Dendritic cell treated with granulocyte-macrophage colony-stimulating factor and Interleukin-4, amounts not matched to agents 40 ng/mL and 50 ng/mL, for 4 days (primary cell): ENCODE data around the gene KCNN3.

Experiments used
- H3K27ac Mint-ChIP-seq: one replicate; pipeline ENCODE4 v1.8.0; 2022; ENCODE audit warnings: mild to moderate bottlenecking, mixed read lengths
- H3K27me3 Mint-ChIP-seq: one replicate; pipeline ENCODE4 v1.8.0; 2022; ENCODE audit warnings: mild to moderate bottlenecking, mixed read lengths
- H3K36me3 Mint-ChIP-seq: one replicate; pipeline ENCODE4 v1.8.0; 2022; ENCODE audit warnings: low read depth, mixed read lengths
- H3K4me1 Mint-ChIP-seq: one replicate; pipeline ENCODE4 v1.8.0; 2022; ENCODE audit warnings: low read depth, mixed read lengths
- H3K4me3 Mint-ChIP-seq: one replicate; pipeline ENCODE4 v1.8.0; 2022; ENCODE audit warnings: mild to moderate bottlenecking, moderate library complexity, mixed read lengths
- H3K9me3 Mint-ChIP-seq: one replicate; pipeline ENCODE4 v1.8.0; 2022; ENCODE audit warnings: mixed read lengths
- intact Hi-C: fragments of 100-400 bp; cut with micrococcal nuclease; formaldehyde crosslinking; loops from one replicate; pipeline ENCODE4 v1.15.0; 2022

Gene KCNN3

GRCh38 chr1:154729031-154729442 is 141.0 kb downstream of the KCNN3 start:
- Mint-ChIP-seq H3K36me3 (no peaks in the 10 kb centered on the region), H3K27me3 (peaks cover 50% of the 10 kb centered on the region), H3K4me1 (peaks cover 65% of the 10 kb centered on the region), H3K9me3 (no peaks in the 10 kb centered on the region), H3K27ac (peak overlapping the region; percentile 16), H3K4me3 (no peak overlapping the region)
- intact Hi-C loops, result no loop called here

DNA sequence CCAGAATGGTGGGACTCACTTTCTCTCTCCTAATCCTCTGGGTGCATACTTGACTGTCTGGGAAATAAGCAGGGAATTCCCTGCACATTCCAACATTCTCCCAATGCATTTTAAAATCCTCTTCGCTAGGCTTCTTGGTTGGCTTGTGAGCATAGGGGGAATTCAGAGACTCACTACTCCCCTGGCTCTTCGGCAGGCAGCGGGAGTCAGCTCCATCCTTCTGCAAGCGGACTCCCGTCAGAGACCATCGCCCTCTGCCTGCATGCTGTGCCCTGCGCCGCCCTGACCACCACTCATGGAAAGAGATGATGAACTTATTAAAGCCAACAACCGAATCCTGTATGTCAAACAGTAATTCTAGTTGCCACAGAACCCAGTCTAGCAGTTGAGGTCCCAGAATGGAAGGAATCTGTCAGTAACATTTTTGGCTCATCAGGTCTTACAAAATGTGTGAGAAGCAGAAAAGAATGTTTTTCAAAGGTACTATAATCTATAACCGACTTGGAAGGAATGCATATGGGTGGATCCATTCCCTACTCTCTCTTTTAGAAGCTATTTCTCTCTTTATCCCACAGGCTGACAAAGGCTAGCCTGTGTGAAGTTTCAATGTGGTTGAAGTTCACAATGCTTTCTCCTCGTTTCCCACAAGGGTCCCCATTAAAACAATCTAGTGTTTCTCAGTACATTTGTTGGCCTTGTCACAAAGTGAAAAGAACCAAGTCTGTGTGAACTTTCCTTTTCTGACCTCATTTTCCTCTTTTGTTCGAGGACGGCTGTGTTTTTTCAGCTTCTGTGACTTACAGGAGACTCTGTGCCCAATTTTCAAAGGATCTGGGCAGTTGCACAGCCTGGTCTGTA is 143.0 kb downstream of the KCNN3 start:
- H3K4me3 Mint-ChIP-seq, result no peak overlapping the region
- H3K36me3 Mint-ChIP-seq, result no peaks in the 10 kb centered on the region

GRCh38 chr1:154726443-154726842 is 143.6 kb downstream of the KCNN3 start:
- intact Hi-C loops, result no loop called here
- Mint-ChIP-seq H3K4me1 (peaks cover 68% of the 10 kb centered on the region), H3K27ac (peak overlapping the region; percentile 30), H3K36me3 (no peaks in the 10 kb centered on the region), H3K9me3 (no peaks in the 10 kb centered on the region), H3K27me3 (peaks cover 36% of the 10 kb centered on the region), H3K4me3 (no peak overlapping the region)

More for the DNA sequence above, 143.0 kb downstream of the KCNN3 start:
- H3K27me3 Mint-ChIP-seq, result peaks cover 41% of the 10 kb centered on the region
- H3K27ac Mint-ChIP-seq, result no peak overlapping the region
- intact Hi-C loops, result no loop called here
- peaks cover 62% of the 10 kb centered on the region for H3K4me1 Mint-ChIP-seq
- no peaks in the 10 kb centered on the region for H3K9me3 Mint-ChIP-seq

GRCh38 chr1:154725865-154726264 is 144.2 kb downstream of the KCNN3 start:
- no peak overlapping the region for H3K4me3 Mint-ChIP-seq
- no peaks in the 10 kb centered on the region for H3K9me3 Mint-ChIP-seq
- intact Hi-C loops, result no loop called here
- peaks cover 33% of the 10 kb centered on the region for H3K27me3 Mint-ChIP-seq
- peak overlapping the region; percentile 30 for H3K27ac Mint-ChIP-seq
- H3K36me3 Mint-ChIP-seq, result no peaks in the 10 kb centered on the region
- peaks cover 69% of the 10 kb centered on the region for H3K4me1 Mint-ChIP-seq

DNA sequence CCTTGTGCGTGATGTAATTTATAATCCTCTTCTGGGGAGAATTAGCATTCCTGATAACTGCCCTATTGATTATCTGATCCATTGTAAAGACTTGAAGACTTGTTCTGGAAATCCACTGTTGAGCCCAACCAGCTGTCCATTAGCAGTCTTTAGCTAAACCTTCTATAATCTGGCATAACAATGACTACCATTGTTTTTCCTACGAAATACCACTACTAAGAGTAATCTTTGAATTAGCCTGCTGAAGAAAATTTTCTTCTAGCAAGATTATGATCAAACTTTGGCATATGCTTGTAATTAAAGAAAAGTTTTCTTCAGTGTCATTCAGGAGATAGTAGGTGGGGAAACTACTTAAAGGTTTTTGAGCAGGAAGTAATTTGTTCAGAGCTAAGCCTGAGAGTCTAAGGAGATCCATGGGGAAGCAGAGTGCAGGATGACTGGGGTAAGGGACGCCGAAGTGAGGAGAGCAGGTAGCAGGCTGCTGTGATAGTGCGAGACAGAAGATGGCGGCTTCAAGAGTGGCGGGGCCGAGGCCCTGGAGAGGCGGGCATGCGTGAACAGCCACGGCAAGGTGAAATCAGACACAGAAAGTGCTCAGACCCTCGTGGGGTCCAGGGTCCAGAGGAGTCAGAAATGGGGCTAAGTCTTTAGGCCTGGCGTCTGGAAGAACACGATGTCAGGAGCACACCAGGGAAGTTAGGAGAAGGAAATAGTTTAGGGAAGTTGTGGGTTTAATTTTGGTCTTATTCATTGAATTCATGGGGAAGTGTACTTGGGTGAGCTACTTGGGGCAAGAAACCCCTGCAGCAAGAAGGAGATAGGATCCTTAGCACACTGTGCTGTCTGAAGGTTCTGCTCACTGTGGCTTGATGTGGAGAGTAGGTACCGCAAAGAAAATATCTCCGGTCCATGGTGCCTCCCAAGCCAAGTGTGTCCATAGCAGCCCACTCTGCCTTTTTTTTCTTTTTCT is 149.5 kb downstream of the KCNN3 start:
- peaks cover 65% of the 10 kb centered on the region for H3K4me1 Mint-ChIP-seq
- H3K27ac Mint-ChIP-seq, result peak overlapping the region; percentile 84
- peak overlapping the region; percentile 21 for H3K4me3 Mint-ChIP-seq
- no peaks in the 10 kb centered on the region for H3K36me3 Mint-ChIP-seq
- intact Hi-C loops, result no loop called here
- peaks cover 7% of the 10 kb centered on the region for H3K27me3 Mint-ChIP-seq
- no peaks in the 10 kb centered on the region for H3K9me3 Mint-ChIP-seq

DNA sequence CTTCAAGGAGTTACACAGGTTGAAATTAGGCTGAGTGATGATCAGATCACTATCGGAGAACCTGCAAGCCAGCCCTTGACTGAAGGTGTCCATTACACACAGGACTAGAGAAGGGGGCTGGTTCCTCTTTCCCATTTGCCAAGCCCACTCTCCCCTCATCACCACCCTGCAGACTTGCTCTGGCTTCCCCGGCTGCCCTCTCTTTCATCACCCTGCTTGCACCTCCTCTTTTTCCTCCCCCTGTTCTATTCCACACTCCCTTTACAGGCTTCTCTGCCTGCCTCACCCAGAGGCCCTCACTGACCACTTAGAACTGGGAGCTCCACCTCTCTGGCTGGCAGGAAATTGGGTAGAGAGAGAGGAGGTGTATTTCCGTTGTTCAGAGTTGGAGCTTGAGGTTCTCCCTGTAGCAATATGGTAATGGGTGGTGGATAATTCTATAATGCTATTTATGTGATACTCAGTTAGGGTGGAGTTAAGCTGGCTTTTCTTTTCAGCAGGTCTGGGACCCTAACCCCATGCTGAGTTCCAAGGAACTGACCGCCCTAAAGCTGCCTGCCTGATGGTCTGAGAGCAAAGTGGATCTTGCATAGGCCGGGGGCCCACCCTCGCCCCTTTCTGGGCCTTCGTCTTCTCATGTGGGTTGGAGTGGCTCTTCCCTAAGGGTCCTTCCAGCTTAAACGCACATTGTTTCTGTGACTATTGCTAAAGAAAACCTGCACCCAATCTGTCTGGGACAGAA is 150.3 kb downstream of the KCNN3 start:
- Mint-ChIP-seq H3K9me3 (no peaks in the 10 kb centered on the region), H3K27ac (peak overlapping the region; percentile 84), H3K4me3 (no peak overlapping the region), H3K4me1 (peaks cover 60% of the 10 kb centered on the region), H3K27me3 (peaks cover 7% of the 10 kb centered on the region), H3K36me3 (no peaks in the 10 kb centered on the region)
- intact Hi-C loops, result no loop called here

DNA sequence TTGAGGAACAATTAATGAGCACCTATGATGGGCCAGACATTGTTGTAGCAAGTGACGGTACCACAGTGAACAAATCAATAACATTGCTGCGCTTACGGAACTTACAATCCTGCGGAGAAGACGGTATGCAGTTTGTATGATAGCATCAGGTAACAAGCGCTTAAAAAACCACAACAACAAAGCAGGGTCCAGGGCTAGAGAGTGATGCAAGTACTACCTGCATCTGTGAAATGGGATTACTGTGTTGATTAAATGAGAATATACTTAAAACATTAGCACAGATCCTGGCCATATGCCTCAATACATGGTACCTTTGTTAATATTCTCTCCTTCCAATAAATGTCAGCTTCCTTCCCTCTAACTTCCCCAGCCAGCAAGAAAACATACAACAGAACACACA is 151.5 kb downstream of the KCNN3 start:
- intact Hi-C loops, result no loop called here
- Mint-ChIP-seq H3K36me3 (no peaks in the 10 kb centered on the region), H3K9me3 (no peaks in the 10 kb centered on the region), H3K4me3 (no peak overlapping the region), H3K27me3 (peaks cover 5% of the 10 kb centered on the region), H3K4me1 (peaks cover 55% of the 10 kb centered on the region), H3K27ac (no peak overlapping the region)

DNA sequence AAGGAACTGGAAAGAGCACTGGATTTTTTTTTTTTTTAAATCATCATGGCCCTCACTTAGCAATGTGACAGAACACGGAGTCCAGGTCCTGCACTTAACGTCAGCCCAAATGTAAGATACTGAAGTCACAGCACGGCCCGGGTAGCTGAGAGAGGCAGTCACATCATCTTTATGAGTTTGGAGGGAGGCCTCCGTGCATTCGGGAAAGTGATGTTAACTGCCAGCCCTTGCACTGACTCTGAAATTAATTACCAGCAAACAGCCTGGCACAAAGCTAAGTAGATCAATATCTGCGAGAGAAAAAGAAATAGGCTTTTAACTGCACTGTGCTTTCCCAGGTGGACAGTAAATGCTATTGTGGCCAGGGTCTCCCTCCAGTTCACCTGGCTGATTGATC is 152.6 kb downstream of the KCNN3 start:
- Mint-ChIP-seq H3K36me3 (no peaks in the 10 kb centered on the region), H3K27me3 (peaks cover 5% of the 10 kb centered on the region), H3K9me3 (no peaks in the 10 kb centered on the region), H3K27ac (no peak overlapping the region), H3K4me3 (no peak overlapping the region), H3K4me1 (peaks cover 55% of the 10 kb centered on the region)
- intact Hi-C loops, result no loop called here

GRCh38 chr1:154716614-154717527 is 153.2 kb downstream of the KCNN3 start:
- H3K9me3 Mint-ChIP-seq, result no peaks in the 10 kb centered on the region
- peaks cover 6% of the 10 kb centered on the region for H3K27me3 Mint-ChIP-seq
- H3K4me3 Mint-ChIP-seq, result no peak overlapping the region
- intact Hi-C loops, result no loop called here
- H3K4me1 Mint-ChIP-seq, result peaks cover 49% of the 10 kb centered on the region
- H3K27ac Mint-ChIP-seq, result no peak overlapping the region
- H3K36me3 Mint-ChIP-seq, result no peaks in the 10 kb centered on the region

DNA sequence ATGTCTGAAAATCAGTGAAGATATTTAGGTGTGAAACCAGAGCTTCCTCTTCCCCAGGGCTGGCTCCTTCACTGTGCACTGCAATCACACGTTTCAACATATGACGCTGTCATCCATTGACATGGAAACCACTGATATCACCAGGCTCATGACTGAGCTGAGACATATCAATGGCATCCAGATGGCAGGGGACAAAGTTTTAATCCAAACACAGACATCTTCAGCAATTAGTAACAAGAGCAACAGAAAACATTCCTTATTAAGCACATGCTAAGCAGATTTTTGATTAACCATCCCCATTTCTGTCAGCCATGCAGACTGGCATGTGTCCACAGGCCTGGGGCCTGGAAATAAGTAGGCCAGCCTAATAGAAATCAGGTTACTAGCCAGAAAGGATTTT is 154.1 kb downstream of the KCNN3 start:
- intact Hi-C loops, result no loop called here
- H3K27ac Mint-ChIP-seq, result no peak overlapping the region
- H3K9me3 Mint-ChIP-seq, result no peaks in the 10 kb centered on the region
- H3K36me3 Mint-ChIP-seq, result no peaks in the 10 kb centered on the region
- peaks cover 9% of the 10 kb centered on the region for H3K27me3 Mint-ChIP-seq
- peaks cover 40% of the 10 kb centered on the region for H3K4me1 Mint-ChIP-seq
- no peak overlapping the region for H3K4me3 Mint-ChIP-seq

DNA sequence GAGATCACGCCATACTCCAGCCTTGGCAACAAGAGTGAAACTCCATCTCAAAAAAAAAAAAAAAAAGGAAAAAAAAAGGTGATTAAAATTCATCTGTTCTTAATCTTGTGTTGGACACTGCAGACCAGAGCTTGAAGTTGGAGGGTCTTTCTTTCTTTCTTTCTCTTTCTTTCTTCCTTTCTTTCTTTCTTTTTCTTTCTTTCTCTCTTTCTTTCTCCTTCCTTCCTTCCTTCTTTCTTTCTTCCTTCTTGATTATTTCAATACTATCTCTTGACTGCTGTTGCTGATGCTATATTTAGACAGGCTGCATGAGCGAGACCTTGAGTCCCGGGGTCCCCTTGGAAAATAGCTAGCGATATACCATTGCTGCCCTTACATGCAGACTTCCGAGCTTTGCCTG is 154.7 kb downstream of the KCNN3 start:
- Mint-ChIP-seq H3K27ac (no peak overlapping the region), H3K4me3 (no peak overlapping the region), H3K4me1 (peaks cover 34% of the 10 kb centered on the region), H3K27me3 (peaks cover 9% of the 10 kb centered on the region), H3K9me3 (no peaks in the 10 kb centered on the region), H3K36me3 (no peaks in the 10 kb centered on the region)
- intact Hi-C loops, result no loop called here

DNA sequence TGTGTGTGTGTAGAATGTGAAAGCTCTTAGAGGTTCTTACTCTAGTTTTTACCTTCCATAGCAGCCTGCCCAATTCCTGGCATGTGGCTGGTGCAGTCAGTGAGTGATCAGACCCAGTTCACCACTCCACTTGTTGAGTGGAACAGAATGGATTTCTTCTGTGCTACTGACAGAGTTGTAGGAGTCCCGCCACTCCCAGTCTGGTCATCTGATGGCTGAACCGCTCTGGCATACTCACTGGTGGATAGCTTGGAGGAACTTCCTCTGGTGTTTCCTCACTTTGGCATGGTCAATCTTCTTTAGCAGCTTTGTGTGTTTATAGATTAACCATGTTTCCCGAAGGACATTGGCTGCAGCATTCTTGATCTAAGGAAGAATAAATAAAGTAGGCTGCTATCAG is 155.4 kb downstream of the KCNN3 start:
- peaks cover 8% of the 10 kb centered on the region for H3K27me3 Mint-ChIP-seq
- H3K4me3 Mint-ChIP-seq, result no peak overlapping the region
- H3K9me3 Mint-ChIP-seq, result no peaks in the 10 kb centered on the region
- intact Hi-C loops, result no loop called here
- no peaks in the 10 kb centered on the region for H3K36me3 Mint-ChIP-seq
- H3K4me1 Mint-ChIP-seq, result peaks cover 27% of the 10 kb centered on the region
- no peak overlapping the region for H3K27ac Mint-ChIP-seq
